GM21390 (cell line): ENCODE data around the gene ARHGAP24.
"Not testable (repeated sequence)": the region's sequence is repeated elsewhere in the genome, so short reads cannot be mapped to it uniquely, and the experiment has no call there.

Source experiments
- ATAC-seq: cut with Tn5 transposase; IDR thresholded peaks from one replicate; pipeline ENCODE4 v1.9.1; 2021; ENCODE audit not compliant: unreplicated experiment

ARHGAP24 gene

GRCh38 chr4:85836588-85837438 is 361.9 kb downstream of the ARHGAP24 start:
- ATAC-seq = no peak

- ATAC-seq = no peak
Measured at GRCh38 chr4:85837439-85837733, 362.4 kb downstream of the ARHGAP24 start.

GRCh38 chr4:85839981-85840451 is 365.1 kb downstream of the ARHGAP24 start:
- ATAC-seq = not testable (repeated sequence)

- ATAC-seq = no peak
Measured at GRCh38 chr4:85842540-85842939, 367.6 kb downstream of the ARHGAP24 start.

- ATAC-seq = not testable (repeated sequence)
Measured at GRCh38 chr4:85853740-85854139, 378.8 kb downstream of the ARHGAP24 start.

- no peak for ATAC-seq
Measured at GRCh38 chr4:85854546-85854945, 379.6 kb downstream of the ARHGAP24 start.

- no peak for ATAC-seq
Measured at GRCh38 chr4:85860066-85860740, 385.3 kb downstream of the ARHGAP24 start.

GRCh38 chr4:85861064-85861765 is 386.3 kb downstream of the ARHGAP24 start:
- no peak for ATAC-seq

DNA sequence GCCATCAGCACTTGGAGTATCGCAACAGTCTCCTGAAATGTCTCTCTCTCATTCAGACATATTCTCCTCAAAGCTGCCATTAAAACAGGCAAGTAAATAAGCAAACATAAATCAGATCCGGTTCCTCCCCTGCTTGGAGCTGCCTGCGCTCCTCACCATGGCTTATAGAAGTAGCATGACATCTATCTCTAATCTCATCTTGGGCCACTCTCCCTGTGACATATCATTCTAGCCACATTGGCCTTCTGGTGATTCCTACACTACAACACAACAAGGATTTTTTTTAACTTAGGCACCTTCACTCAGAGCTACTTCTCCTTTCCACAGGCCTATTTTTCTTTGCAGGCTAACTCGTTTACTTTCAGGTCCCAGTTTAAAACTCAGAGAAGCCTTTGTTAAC is 387.9 kb downstream of the ARHGAP24 start:
- no peak for ATAC-seq

GRCh38 chr4:85864259-85865205 is 389.6 kb downstream of the ARHGAP24 start:
- no peak for ATAC-seq

DNA sequence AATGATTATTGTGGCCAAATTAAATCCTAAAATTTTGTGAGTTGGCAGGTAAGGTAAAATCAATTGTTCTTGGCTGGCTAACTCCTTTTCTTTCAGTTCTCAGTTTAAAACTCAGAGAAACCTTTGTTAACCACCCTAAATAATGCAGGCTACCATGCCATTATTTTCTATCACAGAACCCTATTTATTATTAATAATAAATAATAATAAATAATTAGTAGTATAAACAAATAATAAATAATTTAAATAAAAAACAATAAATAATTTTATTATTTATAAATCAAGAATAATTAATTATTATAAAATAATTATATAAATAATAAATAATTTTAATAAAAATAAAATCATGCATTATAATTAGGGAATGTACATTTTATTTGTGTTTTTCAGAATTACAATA is 390.3 kb downstream of the ARHGAP24 start:
- ATAC-seq = no peak

GRCh38 chr4:85866508-85866907 is 391.6 kb downstream of the ARHGAP24 start:
- ATAC-seq = no peak

- ATAC-seq = no peak
Measured at GRCh38 chr4:85867271-85867670, 392.3 kb downstream of the ARHGAP24 start.

DNA sequence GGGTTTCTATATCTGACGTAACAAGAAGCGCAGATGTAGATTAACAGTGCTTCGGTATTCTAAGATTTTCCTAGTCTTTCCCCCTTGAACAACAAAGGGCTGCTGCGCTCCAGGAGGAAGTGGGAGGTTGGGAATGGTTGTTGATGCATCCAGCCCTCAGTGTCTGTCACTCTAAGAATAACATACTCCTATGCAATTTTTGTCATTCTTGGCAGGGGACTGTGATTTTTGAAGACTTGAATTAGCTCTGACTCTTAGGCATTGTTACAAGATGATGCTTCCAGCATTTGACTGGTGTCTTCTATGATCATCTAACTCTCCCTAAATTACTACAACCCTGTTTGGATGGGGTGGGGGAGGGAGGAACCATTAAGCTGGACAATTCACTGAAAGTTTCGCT is 394.2 kb downstream of the ARHGAP24 start:
- no peak for ATAC-seq

- ATAC-seq = no peak
Measured at GRCh38 chr4:85870298-85871083, 395.5 kb downstream of the ARHGAP24 start.

DNA sequence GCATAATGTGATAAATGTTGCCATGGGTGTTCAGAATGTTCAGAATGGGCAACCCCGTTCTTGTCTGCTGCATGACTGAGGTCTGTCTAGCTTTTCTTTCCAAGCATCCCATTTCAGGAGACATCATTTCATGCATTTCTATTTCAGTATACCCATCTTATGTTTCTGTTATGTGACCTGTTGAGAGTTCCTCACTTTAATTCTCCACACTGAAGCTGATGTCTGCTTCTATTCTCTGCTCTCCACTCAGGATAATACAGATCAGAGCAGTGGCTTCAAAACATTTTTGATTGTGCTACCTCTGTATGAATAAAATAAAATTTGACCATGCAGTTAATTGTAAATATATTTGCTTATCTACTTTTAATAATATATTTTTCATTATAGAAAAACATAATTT is 398.6 kb downstream of the ARHGAP24 start:
- ATAC-seq = no peak

DNA sequence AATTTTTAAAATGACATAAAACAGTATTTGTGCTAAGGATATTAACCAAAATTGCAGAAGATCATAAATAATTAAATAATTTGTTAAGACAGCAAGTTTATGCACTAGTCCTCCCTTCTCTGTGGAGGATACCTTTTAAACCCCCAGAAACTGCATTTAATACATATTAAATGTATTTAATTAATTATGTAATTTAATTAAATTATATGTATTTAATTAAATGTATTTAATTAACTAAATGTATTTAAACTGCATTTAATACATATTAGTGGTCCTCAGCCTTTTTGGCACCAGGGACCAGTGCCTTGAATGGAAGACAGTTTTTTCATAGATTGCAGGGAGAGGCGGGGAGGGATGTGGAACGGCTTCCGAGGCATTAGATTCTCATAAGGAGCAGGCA is 404.6 kb downstream of the ARHGAP24 start:
- no peak for ATAC-seq

DNA sequence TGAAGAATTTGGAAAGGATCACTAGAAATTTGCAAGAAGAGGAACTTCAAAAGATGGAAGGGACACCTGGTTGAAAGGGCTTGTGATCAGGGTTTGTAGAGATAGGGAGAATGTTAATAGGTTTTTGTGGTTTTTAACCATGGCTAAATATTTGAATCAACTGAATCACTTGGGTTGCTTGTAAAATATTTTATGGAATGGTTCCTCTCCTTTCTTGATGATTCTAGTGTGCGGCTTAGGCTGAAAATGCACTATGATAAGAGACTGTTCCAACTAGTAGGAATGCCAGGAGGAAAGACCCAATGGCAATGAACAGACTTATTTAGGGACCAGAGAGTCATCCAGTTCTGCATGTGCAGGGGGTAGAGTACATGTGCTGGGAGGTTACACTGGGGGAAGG is 408.2 kb downstream of the ARHGAP24 start:
- no peak for ATAC-seq

GRCh38 chr4:85884251-85884650 is 409.3 kb downstream of the ARHGAP24 start:
- ATAC-seq = no peak

DNA sequence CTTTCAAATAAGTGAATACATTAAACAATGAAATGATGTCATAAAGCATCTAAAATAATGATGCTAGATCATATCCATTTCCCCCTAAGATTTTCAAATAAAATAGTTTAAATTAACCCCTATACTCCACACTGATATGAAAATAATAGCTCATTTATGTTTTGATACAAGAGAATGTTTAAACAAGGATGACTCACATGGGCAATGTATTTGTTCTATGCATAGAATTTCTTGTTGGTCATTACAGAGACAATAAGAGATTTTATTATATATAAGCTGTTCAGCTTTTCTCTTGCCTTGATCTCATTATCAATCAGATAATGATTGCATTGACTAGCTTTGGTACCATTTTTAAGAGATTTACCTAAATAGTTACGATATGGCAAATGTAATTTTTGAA is 411.7 kb downstream of the ARHGAP24 start:
- ATAC-seq = no peak
